Cardiac muscle cell (in vitro differentiated cells and primary cell): ENCODE results near the gene KDM3B. TPM values are rescaled to one million over a fixed set of nuclear protein-coding genes. Genes with fewer than 3 reads are reported as not detected.

Experiments used
- DNase-seq, 2 donors: peaks; one replicate each; pipeline versions ENCODE4 v3.0.0 to v3.0.0-alpha.2; 2010 to 2017; ENCODE audit warnings: low read depth in 1 of 2, low spot score in 1 of 2
- H3K27ac ChIP-seq: fragments of 200-600 bp; sonication (generic); 2 replicates; pipeline ENCODE4 v1.5.1; 2016
- H3K27me3 ChIP-seq: fragments of 200-600 bp; sonication (generic); 2 replicates; pipeline ENCODE4 v1.6.0; 2016; ENCODE audit warnings: control low read depth
- H3K36me3 ChIP-seq: fragments of 200-600 bp; sonication (generic); 2 replicates; pipeline ENCODE4 v1.5.1; 2016; ENCODE audit warnings: control low read depth
- H3K4me1 ChIP-seq: fragments of 200-600 bp; sonication (generic); 2 replicates; pipeline ENCODE4 v1.8.1; 2017; ENCODE audit warnings: low read depth, mild to moderate bottlenecking, mixed run types
- H3K4me3 ChIP-seq: fragments of 200-600 bp; sonication (generic); 2 replicates; pipeline ENCODE4 v1.5.1; 2016; ENCODE audit warnings: mild to moderate bottlenecking
- H3K9me3 ChIP-seq: fragments of 200-600 bp; sonication (generic); 2 replicates; pipeline ENCODE4 v1.5.1; 2017; ENCODE audit warnings: low read depth, mild to moderate bottlenecking, control low read depth
- polyA plus RNA-seq: library from polyadenylated mRNA; unstranded; fragments of >200 nt; fragmentation: Nextera tagmentation; extraction: Ambion mirVana; gene quantifications from 2 replicates; pipeline ENCODE4 v1.2.1, GENCODE V29; 2016
- total RNA-seq: library from RNA; depleted of rRNA; stranded (reverse); fragments of >200 nt; gene quantifications from 2 replicates; pipeline ENCODE4 v1.2.3, GENCODE V29; 2016
- TF ChIP-seq, protein P1 (sequence below): IDR thresholded peaks from 2 replicates; pipeline ENCODE4 v1.5.1; 2012; ENCODE audit warnings: low read depth, mild to moderate bottlenecking, low read length

KDM3B gene
- total and polyA plus RNA-seq, 2 experiments from 2014 or later = 36.5 to 99.2 TPM

DNA sequence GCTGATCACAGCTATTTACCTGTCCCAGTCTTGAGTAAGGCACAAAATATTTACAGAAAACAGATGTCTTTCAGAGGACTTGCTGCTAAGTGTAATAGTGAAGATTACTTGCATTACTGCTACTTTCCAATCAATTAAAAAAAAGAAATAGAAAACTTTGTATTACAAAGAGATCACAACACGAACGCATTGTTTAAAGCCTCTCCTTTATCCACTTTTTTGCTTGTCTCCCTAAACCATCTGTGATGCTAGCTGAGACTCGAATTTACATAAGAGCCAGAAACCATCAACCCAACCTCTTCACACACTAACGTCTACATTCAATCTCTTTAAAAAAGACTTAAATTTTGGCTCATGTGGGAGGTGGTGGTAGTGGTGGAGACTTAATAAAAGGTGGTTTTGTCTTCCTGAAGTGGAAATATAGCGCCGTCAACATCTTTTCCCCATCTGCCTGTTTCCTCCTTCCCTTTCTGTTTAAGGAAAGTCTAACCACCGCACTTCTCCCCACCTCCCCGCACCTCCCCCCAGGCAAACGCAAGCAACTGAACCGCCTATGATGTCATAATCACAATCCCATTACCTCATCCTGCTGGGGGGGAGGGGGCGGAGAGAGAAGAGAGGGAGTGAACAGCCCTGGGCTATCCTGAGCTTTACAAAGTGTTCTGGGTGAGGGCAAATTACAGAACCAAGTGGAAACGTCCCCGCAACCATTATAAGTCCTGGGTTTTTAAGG, 15.4 kb upstream of the KDM3B start:
- TF ChIP-seq, protein P1, sequence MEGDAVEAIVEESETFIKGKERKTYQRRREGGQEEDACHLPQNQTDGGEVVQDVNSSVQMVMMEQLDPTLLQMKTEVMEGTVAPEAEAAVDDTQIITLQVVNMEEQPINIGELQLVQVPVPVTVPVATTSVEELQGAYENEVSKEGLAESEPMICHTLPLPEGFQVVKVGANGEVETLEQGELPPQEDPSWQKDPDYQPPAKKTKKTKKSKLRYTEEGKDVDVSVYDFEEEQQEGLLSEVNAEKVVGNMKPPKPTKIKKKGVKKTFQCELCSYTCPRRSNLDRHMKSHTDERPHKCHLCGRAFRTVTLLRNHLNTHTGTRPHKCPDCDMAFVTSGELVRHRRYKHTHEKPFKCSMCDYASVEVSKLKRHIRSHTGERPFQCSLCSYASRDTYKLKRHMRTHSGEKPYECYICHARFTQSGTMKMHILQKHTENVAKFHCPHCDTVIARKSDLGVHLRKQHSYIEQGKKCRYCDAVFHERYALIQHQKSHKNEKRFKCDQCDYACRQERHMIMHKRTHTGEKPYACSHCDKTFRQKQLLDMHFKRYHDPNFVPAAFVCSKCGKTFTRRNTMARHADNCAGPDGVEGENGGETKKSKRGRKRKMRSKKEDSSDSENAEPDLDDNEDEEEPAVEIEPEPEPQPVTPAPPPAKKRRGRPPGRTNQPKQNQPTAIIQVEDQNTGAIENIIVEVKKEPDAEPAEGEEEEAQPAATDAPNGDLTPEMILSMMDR = no peak
- Histone ChIP-seq H3K4me1 (peaks cover 20% of the 10 kb centered on the region), H3K27me3 (no peaks in the 10 kb centered on the region), H3K27ac (peak overlapping the region; percentile 100), H3K36me3 (peaks cover 3% of the 10 kb centered on the region), H3K9me3 (no peaks in the 10 kb centered on the region), H3K4me3 (peak overlapping the region; percentile 79)
- peak in 1 of 2 donors; percentile 91 for DNase-seq

DNA sequence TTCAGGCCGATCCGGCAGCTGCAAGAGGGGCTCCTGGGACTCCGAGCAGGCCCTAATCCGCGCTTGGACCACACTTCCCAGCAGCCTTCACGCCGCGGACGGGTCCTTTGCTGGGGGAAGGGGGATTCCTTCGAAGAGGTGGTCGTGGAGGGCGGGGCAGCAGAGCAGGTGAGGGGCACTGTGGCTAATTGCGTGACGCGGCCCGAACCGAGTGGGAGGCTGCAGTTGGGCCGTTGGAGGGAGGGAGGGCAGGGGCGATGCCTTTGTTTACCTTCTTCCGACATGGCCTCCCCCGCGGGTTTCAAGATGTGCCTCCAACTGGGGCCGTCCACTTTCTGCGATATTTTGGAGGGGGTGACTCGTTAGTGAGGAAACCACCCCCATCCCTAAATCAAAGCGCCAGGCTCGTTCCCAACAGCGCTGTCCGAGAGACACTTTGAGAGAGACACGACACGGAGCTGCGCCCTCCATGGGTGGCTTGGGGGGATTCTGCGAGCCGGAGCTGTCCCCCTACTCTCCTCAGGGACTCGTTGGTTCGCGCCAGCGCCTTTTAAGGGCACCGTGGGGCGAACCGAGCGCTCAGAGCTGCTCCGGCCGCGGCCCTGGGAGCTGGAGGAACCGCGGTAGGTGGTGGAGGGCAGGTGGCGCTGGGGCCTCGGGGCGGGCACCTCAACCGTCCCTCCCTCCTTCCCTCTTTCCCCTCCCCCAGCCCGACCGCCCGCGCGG, 14.6 kb upstream of the KDM3B start, which contains the start of gene FAM53C:
FAM53C (plus strand) TSS at position 582 of the 726 bp plus-strand sequence. CDS start 3,070 bp downstream, outside the sequence.
- Histone ChIP-seq H3K9me3 (no peaks in the 10 kb centered on the region), H3K27ac (peak within 1 kb of the TSS; percentile 100), H3K27me3 (no peaks in the 10 kb centered on the region), H3K4me3 (peak within 1 kb of the TSS; percentile 79), H3K4me1 (peaks cover 20% of the 10 kb centered on the region), H3K36me3 (peaks cover 6% of the 10 kb centered on the region)
- DNase-seq = peak; percentile 96 to 97
- TF ChIP-seq, protein P1 = peak; percentile 2

DNA sequence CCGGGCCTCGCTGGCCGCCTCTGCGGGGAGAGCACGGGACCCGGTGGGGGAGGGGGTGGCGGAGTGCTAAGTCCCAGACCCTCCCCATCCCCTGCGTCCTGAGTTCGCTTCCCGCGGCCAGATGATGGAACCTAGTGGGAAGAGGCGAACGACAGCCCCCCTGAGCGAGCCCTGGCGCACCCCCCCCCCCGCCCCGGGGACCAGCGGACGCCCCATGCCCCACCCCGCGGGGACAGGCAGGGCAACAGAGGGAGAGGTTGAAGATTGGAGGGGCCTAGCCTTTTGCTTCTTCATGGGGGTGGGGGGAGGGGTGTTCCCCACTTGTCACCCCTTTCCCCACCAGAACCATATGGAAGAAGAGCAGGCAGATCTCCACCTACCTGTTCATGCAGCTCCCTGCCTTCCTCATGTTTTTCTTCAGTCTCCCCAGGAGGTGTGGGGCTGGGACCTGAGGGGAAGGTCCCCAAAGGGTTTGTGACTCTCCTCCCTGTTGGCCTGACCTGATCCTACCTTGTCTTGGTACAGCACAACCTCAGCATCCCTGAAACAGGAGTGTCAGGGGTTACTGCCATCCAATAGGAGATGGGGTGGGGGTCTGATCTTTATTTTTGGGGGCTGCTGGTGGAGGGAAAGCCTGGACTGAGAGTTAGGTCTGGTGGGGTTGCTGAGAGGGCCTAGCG, 13.9 kb upstream of the KDM3B start:
- peak overlapping the region; percentile 79 for H3K4me3 ChIP-seq
- peaks cover 10% of the 10 kb centered on the region for H3K36me3 ChIP-seq
- no peaks in the 10 kb centered on the region for H3K27me3 ChIP-seq
- peaks cover 20% of the 10 kb centered on the region for H3K4me1 ChIP-seq
- TF ChIP-seq, protein P1 = no peak
- no peak for DNase-seq
- no peaks in the 10 kb centered on the region for H3K9me3 ChIP-seq
- peak overlapping the region; percentile 100 for H3K27ac ChIP-seq

DNA sequence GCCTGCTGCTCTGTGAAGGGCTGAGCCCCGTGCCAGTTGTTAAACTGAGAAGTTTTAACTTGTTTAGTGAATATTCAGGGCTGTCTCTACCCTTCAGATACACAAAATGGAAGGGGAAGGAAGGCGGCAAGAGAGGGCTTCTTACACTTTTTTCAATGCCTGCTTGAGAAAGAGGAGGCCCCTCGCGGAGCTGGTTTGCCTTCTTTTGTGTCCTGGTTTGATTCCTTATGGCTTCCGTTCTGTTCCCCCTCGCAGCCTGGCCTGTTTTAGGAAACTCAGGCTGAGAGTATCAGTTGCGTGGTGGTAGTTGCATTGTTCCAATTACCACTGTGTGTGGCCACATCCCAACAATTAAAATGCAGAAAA, 13.4 kb upstream of the KDM3B start:
- DNase-seq = peak in 1 of 2 donors; percentile 32
- peaks cover 20% of the 10 kb centered on the region for H3K4me1 ChIP-seq
- TF ChIP-seq, protein P1 = no peak

DNA sequence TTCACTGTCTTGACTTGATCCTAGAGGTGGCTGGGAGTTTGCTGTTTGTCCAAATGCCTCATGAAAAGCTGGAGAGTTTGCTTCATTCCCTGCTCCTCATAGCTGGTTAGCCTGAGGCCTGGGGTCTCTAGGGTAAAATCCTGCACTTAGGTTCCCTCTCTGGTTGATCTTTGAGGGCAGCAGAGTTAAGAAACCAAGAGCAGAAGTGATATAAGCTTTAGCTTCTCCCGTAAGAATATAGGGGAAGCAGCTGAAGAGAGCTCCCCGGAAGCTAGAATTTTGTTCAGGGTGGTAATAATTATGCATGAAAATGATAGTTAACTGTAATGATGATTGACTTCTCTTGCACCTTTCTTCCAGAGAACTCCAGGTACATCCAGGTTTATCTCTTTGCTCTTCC, 13.0 kb upstream of the KDM3B start:
- no peak for DNase-seq
- Histone ChIP-seq H3K4me3 (peak overlapping the region; percentile 79), H3K27me3 (no peaks in the 10 kb centered on the region), H3K27ac (peak overlapping the region; percentile 100), H3K4me1 (peaks cover 20% of the 10 kb centered on the region), H3K36me3 (peaks cover 18% of the 10 kb centered on the region), H3K9me3 (no peaks in the 10 kb centered on the region)
- TF ChIP-seq, protein P1 = no peak

More for the DNA sequence above, 13.4 kb upstream of the KDM3B start:
- Histone ChIP-seq H3K9me3 (no peaks in the 10 kb centered on the region), H3K27ac (peak overlapping the region; percentile 100), H3K27me3 (no peaks in the 10 kb centered on the region), H3K36me3 (peaks cover 15% of the 10 kb centered on the region), H3K4me3 (peak overlapping the region; percentile 79)
